Neural crest cell (in vitro differentiated cells): ENCODE results near the gene MAP4K4. TPM values are rescaled to one million over a fixed set of nuclear protein-coding genes. Genes with fewer than 3 reads are reported as not detected.
A peak's percentile ranks its signal among the peaks of the same experiment; 100 is the strongest.

Experiments used
- DNase-seq: peaks from one replicate; pipeline ENCODE4 v3.0.0; 2021; ENCODE audit warnings: low read depth, mixed read lengths, low spot score
- H3K27ac Mint-ChIP-seq: one replicate; pipeline ENCODE4 v1.8.0; 2021; ENCODE audit warnings: mild to moderate bottlenecking, mixed read lengths; ENCODE audit not compliant: unreplicated experiment
- H3K27me3 Mint-ChIP-seq: 2 replicates; pipeline ENCODE4 v1.8.0; 2021; ENCODE audit warnings: low read depth, mild to moderate bottlenecking, mixed read lengths
- H3K36me3 Mint-ChIP-seq: 2 replicates; pipeline ENCODE4 v1.8.0; 2021; ENCODE audit warnings: low read depth, mild to moderate bottlenecking, mixed read lengths
- H3K4me1 Mint-ChIP-seq: 2 replicates; pipeline ENCODE4 v1.8.0; 2021; ENCODE audit warnings: mixed read lengths
- H3K4me3 Mint-ChIP-seq: one replicate; pipeline ENCODE4 v1.8.0; 2021; ENCODE audit warnings: mild to moderate bottlenecking, mixed read lengths
- H3K9me3 Mint-ChIP-seq: 2 replicates; pipeline ENCODE4 v1.8.0; 2021; ENCODE audit warnings: mixed read lengths
- CTCF ChIP-seq: fragments of 200-600 bp; sonication (generic); conservative IDR thresholded peaks from 2 replicates; pipeline ENCODE4 v1.5.0; 2021; ENCODE audit warnings: antibody characterized with exemption, mild to moderate bottlenecking
- total RNA-seq: library from RNA; stranded (reverse); gene quantifications from 2 replicates; pipeline ENCODE4 v1.2.1, GENCODE V29; 2021

MAP4K4 gene
- total RNA-seq, 1 donor from 2014 or later = 209 TPM

- no peak for DNase-seq
- Mint-ChIP-seq H3K27ac (no peak overlapping the region), H3K4me3 (no peak overlapping the region), H3K36me3 (peaks cover 40% of the 10 kb centered on the region), H3K4me1 (no peaks in the 10 kb centered on the region), H3K27me3 (no peaks in the 10 kb centered on the region), H3K9me3 (no peaks in the 10 kb centered on the region)
- no peak for TF ChIP-seq CTCF
These were observed 186.9 kb downstream of the MAP4K4 start for GRCh38 chr2:101884423-101884822.

- Mint-ChIP-seq H3K27ac (no peak overlapping the region), H3K4me1 (peaks cover 7% of the 10 kb centered on the region), H3K4me3 (no peak overlapping the region), H3K27me3 (no peaks in the 10 kb centered on the region), H3K9me3 (no peaks in the 10 kb centered on the region), H3K36me3 (peaks cover 51% of the 10 kb centered on the region)
- DNase-seq = no peak
- no peak for TF ChIP-seq CTCF
These were observed 189.8 kb downstream of the MAP4K4 start for GRCh38 chr2:101887328-101887727.

GRCh38 chr2:101889460-101890098 lies 192.1 kb downstream of the MAP4K4 start:
- H3K9me3 Mint-ChIP-seq = no peaks in the 10 kb centered on the region
- no peak for DNase-seq
- H3K4me3 Mint-ChIP-seq = no peak overlapping the region
- peaks cover 58% of the 10 kb centered on the region for H3K36me3 Mint-ChIP-seq
- H3K27ac Mint-ChIP-seq = no peak overlapping the region
- H3K27me3 Mint-ChIP-seq = no peaks in the 10 kb centered on the region
- TF ChIP-seq CTCF = no peak
- peaks cover 24% of the 10 kb centered on the region for H3K4me1 Mint-ChIP-seq

- H3K4me1 Mint-ChIP-seq = peaks cover 24% of the 10 kb centered on the region
- H3K27ac Mint-ChIP-seq = no peak overlapping the region
- H3K9me3 Mint-ChIP-seq = peaks cover 3% of the 10 kb centered on the region
- no peaks in the 10 kb centered on the region for H3K27me3 Mint-ChIP-seq
- no peak for TF ChIP-seq CTCF
- H3K36me3 Mint-ChIP-seq = peaks cover 57% of the 10 kb centered on the region
- DNase-seq = no peak
- H3K4me3 Mint-ChIP-seq = no peak overlapping the region
These were observed 194.9 kb downstream of the MAP4K4 start for GRCh38 chr2:101892377-101892776.

- Mint-ChIP-seq H3K27ac (no peak overlapping the region), H3K4me3 (peak overlapping the region; percentile 38), H3K4me1 (peaks cover 24% of the 10 kb centered on the region), H3K27me3 (no peaks in the 10 kb centered on the region), H3K9me3 (peaks cover 3% of the 10 kb centered on the region), H3K36me3 (peaks cover 60% of the 10 kb centered on the region)
- DNase-seq = no peak
- TF ChIP-seq CTCF = no peak
These were observed 196.3 kb downstream of the MAP4K4 start for GRCh38 chr2:101893681-101894381.
